Measurements from ENCODE around the gene COL23A1. TPM values are rescaled to one million over a fixed set of nuclear protein-coding genes. Genes with fewer than 3 reads are reported as not detected.

The COL23A1 gene
- total and polyA plus RNA-seq, 2 of the 13 experiments (the other 11 are each of a cell fraction or from before 2014, with no cell fraction given) = not detected

- TF ChIP-seq ZNF10 (CRISPR knock-in tag; IDR thresholded peaks at IDR 0.05; ENCODE audit: borderline replicate concordance, low read depth) = no peak
- TF ChIP-seq HNRNPLL (IDR thresholded peaks at IDR 0.05; ENCODE audit: low read depth, low read length, poor library complexity, severe bottlenecking) = no peak
- no peak for TF ChIP-seq ZNF512 (CRISPR knock-in tag; IDR thresholded peaks at IDR 0.05)
- 0 out of 2 replicates have a peak, but pooled peaks have one; percentile 23 for TF ChIP-seq SPEN (CRISPR knock-in tag; IDR thresholded peaks at IDR 0.05; ENCODE audit: low read depth)
- peak; percentile 41; the same call in 1 of the 2 replicates for TF ChIP-seq PBX2 (CRISPR knock-in tag; IDR thresholded peaks at IDR 0.05)
- TF ChIP-seq ZNF350 (CRISPR knock-in tag; IDR thresholded peaks at IDR 0.05; ENCODE audit: borderline replicate concordance, low read depth) = no peak
- peak; percentile 58; the same call in 1 of the 2 replicates for TF ChIP-seq ZFP91 (CRISPR knock-in tag; IDR thresholded peaks at IDR 0.05; ENCODE audit: borderline replicate concordance)
- TF ChIP-seq SIN3B (IDR thresholded peaks at IDR 0.05; ENCODE audit: low read length) = no peak
- peak; percentile 19; the same call in 1 of the 2 replicates for TF ChIP-seq SALL1 (CRISPR knock-in tag; IDR thresholded peaks at IDR 0.05)
- TF ChIP-seq ZNF136 (CRISPR knock-in tag; IDR thresholded peaks at IDR 0.05; ENCODE audit: low read depth) = no peak
- TF ChIP-seq KAT2B (IDR thresholded peaks at IDR 0.05; ENCODE audit: borderline replicate concordance, low read depth, low read length) = no peak
- TF ChIP-seq ZNF292 (CRISPR knock-in tag; IDR thresholded peaks at IDR 0.05; ENCODE audit: borderline replicate concordance, low read depth) = peak; percentile 47; the same call in 1 of the 2 replicates
- no peak for TF ChIP-seq ZNF761 (CRISPR knock-in tag; conservative IDR thresholded peaks at IDR 0.05)
- peak; percentile 80 for TF ChIP-seq ZFX (CRISPR knock-in tag; IDR thresholded peaks at IDR 0.05; ENCODE audit: low read depth)
- TF ChIP-seq ZNF335 (CRISPR knock-in tag; IDR thresholded peaks at IDR 0.05) = peak; percentile 65; the same call in 1 of the 2 replicates
- TF ChIP-seq ZNF687 (CRISPR knock-in tag; IDR thresholded peaks at IDR 0.05) = peak; percentile 82
Observed at GRCh38 chr5:178238711-178239592, 351.2 kb downstream of the COL23A1 start (continued).
